ENCODE data around the gene ONECUT2.

ONECUT2 gene

DNA sequence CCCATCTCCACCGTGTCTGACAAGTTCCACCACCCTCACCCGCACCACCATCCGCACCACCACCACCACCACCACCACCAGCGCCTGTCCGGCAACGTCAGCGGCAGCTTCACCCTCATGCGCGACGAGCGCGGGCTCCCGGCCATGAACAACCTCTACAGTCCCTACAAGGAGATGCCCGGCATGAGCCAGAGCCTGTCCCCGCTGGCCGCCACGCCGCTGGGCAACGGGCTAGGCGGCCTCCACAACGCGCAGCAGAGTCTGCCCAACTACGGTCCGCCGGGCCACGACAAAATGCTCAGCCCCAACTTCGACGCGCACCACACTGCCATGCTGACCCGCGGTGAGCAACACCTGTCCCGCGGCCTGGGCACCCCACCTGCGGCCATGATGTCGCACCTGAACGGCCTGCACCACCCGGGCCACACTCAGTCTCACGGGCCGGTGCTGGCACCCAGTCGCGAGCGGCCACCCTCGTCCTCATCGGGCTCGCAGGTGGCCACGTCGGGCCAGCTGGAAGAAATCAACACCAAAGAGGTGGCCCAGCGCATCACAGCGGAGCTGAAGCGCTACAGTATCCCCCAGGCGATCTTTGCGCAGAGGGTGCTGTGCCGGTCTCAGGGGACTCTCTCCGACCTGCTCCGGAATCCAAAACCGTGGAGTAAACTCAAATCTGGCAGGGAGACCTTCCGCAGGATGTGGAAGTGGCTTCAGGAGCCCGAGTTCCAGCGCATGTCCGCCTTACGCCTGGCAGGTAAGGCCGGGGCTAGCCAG is 1.2 kb downstream of the ONECUT2 start:
- Mint-ChIP-seq H3K9me3 (peaks cover 4% of the 10 kb centered on the region), H3K4me3 (peak overlapping the region; percentile 56), H3K27ac (peak overlapping the region; percentile 78), H3K36me3 (ENCODE audit: low read depth) (peaks cover 3% of the 10 kb centered on the region), H3K4me1 (ENCODE audit: low read depth) (peaks cover 2% of the 10 kb centered on the region), H3K27me3 (ENCODE audit: low read depth) (peaks cover 88% of the 10 kb centered on the region)
- no peak for DNase-seq (ENCODE audit: low spot score)

DNA sequence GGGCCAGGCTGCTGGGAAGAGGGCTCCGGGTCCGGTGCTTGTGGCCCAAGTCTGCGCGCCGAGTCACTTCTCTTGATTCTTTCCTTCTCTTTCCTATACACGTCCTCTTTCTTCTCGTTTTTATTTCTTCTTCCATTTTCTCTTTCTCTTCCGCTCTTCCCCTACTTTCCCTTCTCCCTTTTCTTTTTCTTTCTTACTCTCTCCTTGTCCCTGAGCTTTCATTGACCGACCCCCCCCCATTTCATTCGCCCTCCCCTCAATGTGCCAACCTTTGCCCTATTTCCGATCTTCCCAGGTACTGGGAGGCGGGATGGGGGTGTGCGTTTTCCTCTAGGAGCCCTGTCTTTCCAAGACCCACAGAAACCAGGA is 1.8 kb downstream of the ONECUT2 start:
- no peak for DNase-seq (ENCODE audit: low spot score)
- peaks cover 3% of the 10 kb centered on the region for H3K36me3 Mint-ChIP-seq (ENCODE audit: low read depth)
- H3K27me3 Mint-ChIP-seq (ENCODE audit: low read depth), result peaks cover 86% of the 10 kb centered on the region
- peak overlapping the region; percentile 78 for H3K27ac Mint-ChIP-seq
- H3K4me1 Mint-ChIP-seq (ENCODE audit: low read depth), result peaks cover 4% of the 10 kb centered on the region
- H3K9me3 Mint-ChIP-seq, result peaks cover 4% of the 10 kb centered on the region
- H3K4me3 Mint-ChIP-seq, result peak overlapping the region; percentile 56

DNA sequence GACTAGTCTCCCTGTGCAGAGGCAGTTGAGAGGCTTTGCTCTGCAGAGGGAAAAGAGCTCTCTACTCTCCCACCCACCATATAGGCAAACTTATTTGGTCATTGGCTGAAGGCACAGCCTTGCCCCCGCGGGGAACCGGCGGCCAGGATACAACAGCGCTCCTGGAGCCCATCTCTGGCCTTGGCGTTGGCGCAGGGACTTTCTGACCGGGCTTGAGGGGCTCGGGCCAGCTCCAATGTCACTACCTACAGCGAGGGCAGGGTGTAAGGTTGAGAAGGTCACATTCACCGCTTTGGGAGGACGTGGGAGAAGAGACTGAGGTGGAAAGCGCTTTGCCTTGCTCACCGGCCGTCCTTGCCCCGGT is 2.2 kb downstream of the ONECUT2 start:
- Mint-ChIP-seq H3K36me3 (ENCODE audit: low read depth) (peaks cover 3% of the 10 kb centered on the region), H3K27ac (peak overlapping the region; percentile 78), H3K27me3 (ENCODE audit: low read depth) (peaks cover 85% of the 10 kb centered on the region), H3K4me1 (ENCODE audit: low read depth) (peaks cover 4% of the 10 kb centered on the region), H3K4me3 (no peak overlapping the region), H3K9me3 (peaks cover 4% of the 10 kb centered on the region)
- no peak for DNase-seq (ENCODE audit: low spot score)

DNA sequence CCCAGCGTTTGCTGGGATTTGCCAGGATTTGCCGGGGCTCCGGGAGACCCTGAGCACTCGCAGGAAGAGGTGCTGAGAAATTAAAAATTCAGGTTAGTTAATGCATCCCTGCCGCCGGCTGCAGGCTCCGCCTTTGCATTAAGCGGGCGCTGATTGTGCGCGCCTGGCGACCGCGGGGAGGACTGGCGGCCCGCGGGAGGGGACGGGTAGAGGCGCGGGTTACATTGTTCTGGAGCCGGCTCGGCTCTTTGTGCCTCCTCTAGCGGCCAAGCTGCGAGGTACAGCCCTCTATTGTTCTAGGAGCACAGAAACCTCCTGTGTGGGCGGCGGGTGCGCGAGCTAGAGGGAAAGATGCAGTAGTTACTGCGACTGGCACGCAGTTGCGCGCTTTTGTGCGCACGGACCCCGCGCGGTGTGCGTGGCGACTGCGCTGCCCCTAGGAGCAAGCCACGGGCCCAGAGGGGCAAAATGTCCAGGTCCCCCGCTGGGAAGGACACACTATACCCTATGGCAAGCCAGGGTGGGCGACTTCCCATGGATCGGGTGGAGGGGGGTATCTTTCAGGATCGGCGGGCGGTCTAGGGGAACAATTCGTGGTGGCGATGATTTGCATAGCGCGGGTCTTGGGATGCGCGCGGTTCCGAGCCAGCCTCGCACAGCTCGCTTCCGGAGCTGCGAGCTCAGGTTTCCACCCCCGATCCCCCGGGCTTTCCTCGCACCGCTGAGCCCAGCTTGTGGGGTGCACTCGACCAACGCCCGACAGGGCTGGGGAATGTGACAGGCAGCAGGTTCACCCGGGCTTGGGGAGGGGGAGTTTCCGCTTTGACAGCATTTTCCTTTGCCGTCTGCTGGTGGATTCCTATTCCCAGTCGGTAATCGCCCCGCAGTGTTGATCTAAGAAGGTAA is 2.8 kb downstream of the ONECUT2 start:
- Mint-ChIP-seq H3K4me3 (peak overlapping the region; percentile 9), H3K27me3 (ENCODE audit: low read depth) (peaks cover 87% of the 10 kb centered on the region), H3K36me3 (ENCODE audit: low read depth) (peaks cover 3% of the 10 kb centered on the region), H3K4me1 (ENCODE audit: low read depth) (peaks cover 4% of the 10 kb centered on the region), H3K9me3 (peaks cover 4% of the 10 kb centered on the region), H3K27ac (peak overlapping the region; percentile 47)
- DNase-seq (ENCODE audit: low spot score), result peak; percentile 51

GRCh38 chr18:57438743-57439608 is 3.8 kb downstream of the ONECUT2 start:
- peaks cover 4% of the 10 kb centered on the region for H3K9me3 Mint-ChIP-seq
- H3K4me1 Mint-ChIP-seq (ENCODE audit: low read depth), result peaks cover 4% of the 10 kb centered on the region
- H3K27ac Mint-ChIP-seq, result peak overlapping the region; percentile 47
- H3K4me3 Mint-ChIP-seq, result no peak overlapping the region
- peaks cover 86% of the 10 kb centered on the region for H3K27me3 Mint-ChIP-seq (ENCODE audit: low read depth)
- DNase-seq (ENCODE audit: low spot score), result no peak
- H3K36me3 Mint-ChIP-seq (ENCODE audit: low read depth), result peaks cover 3% of the 10 kb centered on the region

DNA sequence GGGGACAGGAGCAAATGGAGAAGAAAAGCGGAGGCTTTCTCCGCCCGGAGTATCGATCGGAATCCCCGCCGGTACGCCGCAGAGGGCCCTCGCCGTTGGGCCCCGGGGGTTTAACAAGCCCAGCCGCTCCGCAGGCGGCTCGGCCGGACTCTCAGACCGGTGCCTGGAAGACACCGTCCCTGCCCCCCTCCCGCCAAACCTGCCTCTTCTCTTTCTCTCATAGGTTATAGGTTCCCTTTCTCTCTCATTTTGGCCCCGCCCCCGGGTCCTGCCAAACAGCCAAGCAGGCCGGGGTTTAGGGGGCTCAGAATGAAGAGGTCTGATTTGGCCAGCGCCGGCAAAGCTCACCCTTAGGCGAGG is 4.4 kb downstream of the ONECUT2 start:
- no peak overlapping the region for H3K27ac Mint-ChIP-seq
- peaks cover 4% of the 10 kb centered on the region for H3K9me3 Mint-ChIP-seq

DNA sequence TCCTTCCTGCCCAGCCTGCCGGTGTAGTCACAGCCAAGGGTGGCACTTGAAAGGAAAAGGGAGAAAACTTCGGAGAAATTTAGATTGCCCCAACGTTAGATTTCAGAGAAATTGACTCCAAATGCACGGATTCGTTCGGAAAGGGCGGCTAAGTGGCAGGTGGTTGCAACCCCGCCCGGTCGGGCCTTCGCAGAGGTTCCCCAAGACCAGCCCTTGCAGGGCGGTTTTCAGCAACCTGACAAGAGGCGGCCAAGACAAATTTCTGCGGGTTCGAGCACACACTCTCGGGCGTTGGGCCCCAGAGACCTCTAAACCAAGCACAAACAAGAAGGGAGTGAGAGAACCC is 4.8 kb downstream of the ONECUT2 start:
- Mint-ChIP-seq H3K9me3 (peaks cover 4% of the 10 kb centered on the region), H3K27ac (no peak overlapping the region), H3K27me3 (ENCODE audit: low read depth) (peaks cover 84% of the 10 kb centered on the region), H3K4me3 (no peak overlapping the region), H3K4me1 (ENCODE audit: low read depth) (peaks cover 4% of the 10 kb centered on the region), H3K36me3 (ENCODE audit: low read depth) (peaks cover 3% of the 10 kb centered on the region)
- no peak for DNase-seq (ENCODE audit: low spot score)

More for the DNA sequence above, 4.4 kb downstream of the ONECUT2 start:
- DNase-seq (ENCODE audit: low spot score), result no peak
- Mint-ChIP-seq H3K4me3 (no peak overlapping the region), H3K36me3 (ENCODE audit: low read depth) (peaks cover 3% of the 10 kb centered on the region), H3K27me3 (ENCODE audit: low read depth) (peaks cover 86% of the 10 kb centered on the region), H3K4me1 (ENCODE audit: low read depth) (peaks cover 4% of the 10 kb centered on the region)

- H3K27ac Mint-ChIP-seq, result no peak overlapping the region
- H3K4me1 Mint-ChIP-seq (ENCODE audit: low read depth), result peaks cover 4% of the 10 kb centered on the region
These were observed 5.3 kb downstream of the ONECUT2 start for GRCh38 chr18:57440331-57441070.

DNA sequence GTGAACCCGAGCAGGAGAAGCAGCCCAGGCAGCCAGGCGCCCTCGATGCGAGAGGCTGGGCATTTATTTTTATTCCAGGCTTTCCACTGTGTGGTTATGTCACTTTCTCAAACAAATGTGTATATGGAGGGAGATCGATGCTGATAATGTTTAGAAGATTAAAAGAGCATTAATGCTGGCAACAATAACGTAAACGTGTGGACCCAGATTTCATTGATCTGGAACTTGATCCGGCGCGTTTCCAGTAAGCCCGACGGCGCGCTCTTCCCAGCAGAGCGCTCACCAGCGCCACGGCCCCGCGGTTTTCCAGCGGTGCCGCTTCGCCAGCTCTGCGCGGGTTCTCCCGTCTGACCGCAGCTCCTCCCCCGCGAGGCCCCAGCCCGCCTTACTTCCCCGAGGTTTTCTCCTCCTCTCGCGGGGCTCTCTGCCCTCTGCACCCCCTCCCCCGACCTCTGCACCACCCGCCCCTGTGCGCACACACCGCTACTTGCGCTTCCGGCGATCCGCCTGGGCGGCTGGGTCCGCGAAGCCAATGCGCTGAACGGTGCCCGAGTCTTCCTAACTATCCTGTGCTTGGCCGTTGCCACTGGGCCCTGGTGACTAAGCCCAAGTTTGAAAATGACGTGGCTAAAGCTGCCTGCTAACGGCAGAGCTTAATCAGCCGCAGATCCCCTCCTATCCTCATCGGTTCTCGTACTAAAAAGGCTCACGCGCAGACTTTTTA is 6.1 kb downstream of the ONECUT2 start:
- H3K4me3 Mint-ChIP-seq, result peak overlapping the region; percentile 65

More at GRCh38 chr18:57440331-57441070, 5.3 kb downstream of the ONECUT2 start:
- DNase-seq (ENCODE audit: low spot score), result no peak
- peaks cover 3% of the 10 kb centered on the region for H3K36me3 Mint-ChIP-seq (ENCODE audit: low read depth)
- H3K4me3 Mint-ChIP-seq, result no peak overlapping the region
- peaks cover 86% of the 10 kb centered on the region for H3K27me3 Mint-ChIP-seq (ENCODE audit: low read depth)
- peaks cover 4% of the 10 kb centered on the region for H3K9me3 Mint-ChIP-seq

GRCh38 chr18:57443247-57443646 is 8.1 kb downstream of the ONECUT2 start:
- no peaks in the 10 kb centered on the region for H3K36me3 Mint-ChIP-seq (ENCODE audit: low read depth)
- no peak overlapping the region for H3K4me3 Mint-ChIP-seq
- H3K27me3 Mint-ChIP-seq (ENCODE audit: low read depth), result peaks cover 68% of the 10 kb centered on the region
- H3K9me3 Mint-ChIP-seq, result no peaks in the 10 kb centered on the region
- H3K27ac Mint-ChIP-seq, result no peak overlapping the region
- H3K4me1 Mint-ChIP-seq (ENCODE audit: low read depth), result peaks cover 2% of the 10 kb centered on the region
- DNase-seq (ENCODE audit: low spot score), result no peak

More for the DNA sequence above, 6.1 kb downstream of the ONECUT2 start:
- Mint-ChIP-seq H3K36me3 (ENCODE audit: low read depth) (peaks cover 3% of the 10 kb centered on the region), H3K4me1 (ENCODE audit: low read depth) (peaks cover 4% of the 10 kb centered on the region), H3K27ac (peak overlapping the region; percentile 74), H3K9me3 (peaks cover 4% of the 10 kb centered on the region), H3K27me3 (ENCODE audit: low read depth) (peaks cover 86% of the 10 kb centered on the region)
- DNase-seq (ENCODE audit: low spot score), result peak; percentile 11

DNA sequence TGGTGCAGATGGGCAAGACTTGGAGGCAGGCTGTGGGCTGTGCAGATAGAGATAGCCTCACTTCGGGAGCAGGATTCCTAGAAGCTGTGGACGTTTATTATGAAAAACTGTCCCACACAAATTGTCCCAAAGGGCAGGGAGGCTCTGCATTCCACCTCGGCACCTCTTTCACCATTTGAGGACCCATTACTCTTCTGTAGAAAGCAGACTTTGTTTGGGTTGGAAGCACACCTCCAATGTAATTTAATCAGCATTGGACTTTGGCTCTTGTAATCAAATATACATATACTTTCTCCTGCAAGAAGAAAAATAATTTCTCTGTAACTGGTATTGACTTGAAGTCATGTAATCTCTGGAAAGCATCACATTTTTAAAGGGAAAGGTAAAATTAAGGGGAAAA is 8.5 kb downstream of the ONECUT2 start:
- Mint-ChIP-seq H3K36me3 (ENCODE audit: low read depth) (no peaks in the 10 kb centered on the region), H3K4me3 (no peak overlapping the region)

GRCh38 chr18:57444301-57444759 is 9.2 kb downstream of the ONECUT2 start:
- peaks cover 57% of the 10 kb centered on the region for H3K27me3 Mint-ChIP-seq (ENCODE audit: low read depth)
- peaks cover 2% of the 10 kb centered on the region for H3K4me1 Mint-ChIP-seq (ENCODE audit: low read depth)
- no peak overlapping the region for H3K27ac Mint-ChIP-seq
- no peak for DNase-seq (ENCODE audit: low spot score)
- H3K36me3 Mint-ChIP-seq (ENCODE audit: low read depth), result no peaks in the 10 kb centered on the region
- H3K9me3 Mint-ChIP-seq, result no peaks in the 10 kb centered on the region
- no peak overlapping the region for H3K4me3 Mint-ChIP-seq

More for the DNA sequence above, 8.5 kb downstream of the ONECUT2 start:
- Mint-ChIP-seq H3K9me3 (no peaks in the 10 kb centered on the region), H3K27me3 (ENCODE audit: low read depth) (peaks cover 63% of the 10 kb centered on the region), H3K27ac (no peak overlapping the region), H3K4me1 (ENCODE audit: low read depth) (peaks cover 2% of the 10 kb centered on the region)
- DNase-seq (ENCODE audit: low spot score), result no peak

Data from T-helper 2 cell treated with Interferon-gamma antibody and Interleukin-4, amounts not matched to agents 5 μg/mL and 100 μg/mL, for 36 hours (primary cell).